GM19035 (cell line): ENCODE data around the gene TRIML2.
"Not testable (repeated sequence)": the region's sequence is repeated elsewhere in the genome, so short reads cannot be mapped to it uniquely, and the experiment has no call there.

ENCODE experiments used
- ATAC-seq: cut with Tn5 transposase; IDR thresholded peaks from one replicate; pipeline ENCODE4 v1.9.1; 2021; ENCODE audit not compliant: unreplicated experiment

Gene TRIML2

GRCh38 chr4:188107931-188108843 is 1.2 kb downstream of the TRIML2 start:
- no peak for ATAC-seq

- no peak for ATAC-seq
Observed at GRCh38 chr4:188106454-188106853, 2.9 kb downstream of the TRIML2 start.

GRCh38 chr4:188092824-188093223 is 16.6 kb downstream of the TRIML2 start:
- no peak for ATAC-seq

GRCh38 chr4:188086858-188087257 is 22.5 kb downstream of the TRIML2 start:
- ATAC-seq = no peak

GRCh38 chr4:188082796-188083195 is 26.6 kb downstream of the TRIML2 start:
- ATAC-seq = no peak

- no peak for ATAC-seq
Observed at GRCh38 chr4:188078116-188078515, 31.3 kb downstream of the TRIML2 start.

GRCh38 chr4:188076169-188076568 is 33.2 kb downstream of the TRIML2 start:
- ATAC-seq = no peak

- no peak for ATAC-seq
Observed at GRCh38 chr4:188061083-188061482, 48.3 kb downstream of the TRIML2 start.

GRCh38 chr4:188053302-188053701 is 56.1 kb downstream of the TRIML2 start:
- ATAC-seq = no peak

GRCh38 chr4:188046657-188047056 is 62.7 kb downstream of the TRIML2 start:
- no peak for ATAC-seq

GRCh38 chr4:188045461-188045860 is 63.9 kb downstream of the TRIML2 start:
- ATAC-seq = not testable (repeated sequence)

- ATAC-seq = no peak
Observed at GRCh38 chr4:188043154-188043553, 66.2 kb downstream of the TRIML2 start.

GRCh38 chr4:188042191-188042590 is 67.2 kb downstream of the TRIML2 start:
- ATAC-seq = no peak

GRCh38 chr4:188041721-188042120 is 67.7 kb downstream of the TRIML2 start:
- ATAC-seq = no peak
